Measurements from ENCODE around the gene FASN.

DNA sequence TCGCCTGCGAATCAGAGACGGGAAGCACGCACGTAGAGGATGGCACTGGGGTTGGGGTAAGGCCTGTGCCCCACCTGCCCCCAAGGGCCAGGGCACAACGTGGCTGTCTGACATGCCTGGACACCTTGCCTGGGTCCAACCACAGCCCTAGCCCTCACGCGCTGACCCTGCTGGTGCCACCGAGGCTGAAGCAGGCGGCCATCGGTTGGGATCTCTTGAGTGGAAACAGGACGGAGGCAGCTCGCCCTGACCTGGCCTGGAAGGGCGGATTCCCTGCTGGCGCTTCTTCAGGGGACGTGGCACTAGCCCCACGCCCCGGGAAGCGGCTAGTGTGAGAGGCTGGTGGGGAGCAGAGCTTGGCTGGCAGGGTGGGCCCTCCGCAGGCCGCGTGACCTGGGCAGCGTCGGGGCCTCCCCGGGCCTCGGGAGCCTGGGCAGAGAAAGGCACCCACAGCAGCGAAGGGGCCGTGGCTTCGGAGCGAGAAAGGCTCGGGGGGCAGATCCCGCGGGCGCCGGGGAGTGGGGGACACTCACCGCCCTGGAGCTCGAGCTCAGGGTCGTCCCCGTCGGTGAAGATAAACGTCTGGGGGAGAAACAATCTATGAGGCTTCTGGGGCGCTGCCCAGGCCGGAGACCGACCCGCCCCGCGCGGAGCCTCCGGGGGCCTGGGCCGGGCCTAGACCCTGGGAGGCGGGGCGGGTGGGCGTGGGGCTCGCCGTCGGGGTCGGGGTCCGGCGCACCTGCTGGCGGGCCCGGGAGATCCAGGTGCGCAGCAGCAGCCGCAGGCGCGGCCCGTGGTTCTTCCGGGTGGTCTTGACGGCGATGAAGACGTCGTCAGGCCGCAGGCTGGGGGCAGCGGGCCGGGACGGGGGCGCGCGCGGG, 47.0 kb downstream of the FASN start:
- TF ChIP-seq CTCF (IDR thresholded peaks at IDR 0.05): no peak
- TF ChIP-seq ZFX (IDR thresholded peaks at IDR 0.05; ENCODE audit: borderline replicate concordance): no peak
